ENCODE results near the gene JMJD6.
A peak's percentile ranks its signal among the peaks of the same experiment; 100 is the strongest.
"Not testable (repeated sequence)": the region's sequence is repeated elsewhere in the genome, so short reads cannot be mapped to it uniquely, and the experiment has no call there.

Gene JMJD6
- total RNA-seq: 120 reads per million, percentile 86 among the genes with 10 or more reads in this experiment

DNA sequence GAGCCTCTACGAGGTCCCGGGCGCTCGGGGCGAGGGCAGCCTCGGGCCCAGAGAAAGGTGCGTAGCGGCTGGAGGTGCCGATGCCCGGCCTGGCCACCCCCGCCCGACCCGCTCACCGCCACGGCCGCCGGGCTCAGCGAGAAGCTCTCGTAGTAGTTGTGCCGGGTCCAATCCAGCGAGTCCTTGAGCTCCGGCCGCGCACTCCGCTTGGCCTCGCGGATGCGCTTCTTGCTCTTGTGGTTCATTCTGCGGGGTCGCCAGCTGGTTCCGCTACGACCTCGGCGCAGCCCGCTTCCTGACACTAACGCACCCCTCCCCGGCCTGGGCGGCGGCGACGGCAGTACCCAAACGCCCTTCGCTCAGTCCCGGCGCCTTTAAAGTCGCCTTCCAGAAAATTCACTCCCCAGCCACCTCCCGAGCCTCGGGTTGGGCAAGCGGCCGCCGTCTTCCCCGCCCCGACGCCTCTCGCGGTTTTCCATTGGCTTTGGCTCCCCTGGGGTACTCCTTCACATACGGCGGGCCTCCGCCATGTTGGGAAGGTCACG, at the start of gene JMJD6:
TSS of gene JMJD6 (minus strand) at position 376 of the 545 bp plus-strand sequence. CDS start at position 245, 131 bp downstream.
- no peak for DNase-seq

DNA sequence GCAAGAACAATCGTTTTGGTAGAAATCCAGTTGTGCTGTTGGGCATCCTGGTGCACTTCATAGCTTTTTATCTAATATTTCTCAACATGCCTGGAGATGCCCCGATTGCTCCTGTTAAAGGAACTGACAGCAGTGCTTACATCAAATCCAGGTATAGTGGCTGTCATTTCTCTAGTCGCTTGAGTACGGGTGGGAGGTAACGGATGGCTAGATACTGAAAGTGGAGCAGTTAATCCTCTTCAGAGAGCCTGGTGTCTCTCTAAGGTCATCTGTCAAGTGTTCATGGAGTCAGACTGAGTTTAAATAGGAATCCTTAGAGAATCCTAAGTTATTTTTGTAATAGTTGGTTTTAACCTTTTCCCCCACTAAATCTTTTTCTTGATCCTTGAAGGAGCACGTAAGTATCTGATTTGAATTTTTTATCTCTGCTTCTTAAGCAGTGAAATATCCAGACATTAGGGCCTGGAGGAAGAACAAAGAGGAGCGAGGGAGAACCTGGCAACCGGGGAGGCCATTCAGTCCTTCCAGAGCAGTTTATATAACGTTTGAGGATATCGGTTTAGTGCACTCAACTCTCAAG, 48.7 kb upstream of the JMJD6 start:
- DNase-seq: no peak

DNA sequence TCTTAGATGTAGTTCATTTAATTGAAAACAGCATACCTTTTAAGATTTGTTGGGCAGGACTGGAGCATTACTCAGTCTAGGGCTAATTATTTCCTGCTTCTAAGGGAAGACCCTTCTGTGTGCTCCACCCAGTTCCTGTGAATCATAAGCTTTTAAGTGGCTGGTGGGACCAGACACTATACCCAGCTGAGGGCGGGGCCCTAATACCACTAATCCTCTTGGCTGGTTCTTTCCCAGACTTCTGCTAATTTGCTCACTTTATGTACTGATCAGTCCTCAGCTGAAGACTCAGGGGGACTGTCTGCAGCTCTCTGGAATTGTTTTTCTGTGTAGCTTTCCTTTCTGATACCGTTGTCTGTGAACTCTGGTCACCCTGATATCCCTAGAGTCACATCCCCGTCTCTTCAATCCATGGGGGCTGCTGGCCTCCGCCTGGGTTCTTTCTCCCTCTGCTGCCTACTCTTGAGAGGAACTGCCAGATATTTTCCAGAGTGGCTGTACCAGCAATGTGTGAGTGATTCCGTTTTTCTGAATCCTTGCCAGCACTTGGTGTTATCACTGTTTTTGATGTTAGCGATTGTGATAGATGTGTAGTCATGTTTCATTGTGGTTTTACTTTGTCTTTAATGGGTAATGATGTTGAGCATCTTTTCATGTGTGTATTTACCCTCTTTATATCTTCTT, 46.6 kb upstream of the JMJD6 start:
- peak; percentile 67 for DNase-seq

DNA sequence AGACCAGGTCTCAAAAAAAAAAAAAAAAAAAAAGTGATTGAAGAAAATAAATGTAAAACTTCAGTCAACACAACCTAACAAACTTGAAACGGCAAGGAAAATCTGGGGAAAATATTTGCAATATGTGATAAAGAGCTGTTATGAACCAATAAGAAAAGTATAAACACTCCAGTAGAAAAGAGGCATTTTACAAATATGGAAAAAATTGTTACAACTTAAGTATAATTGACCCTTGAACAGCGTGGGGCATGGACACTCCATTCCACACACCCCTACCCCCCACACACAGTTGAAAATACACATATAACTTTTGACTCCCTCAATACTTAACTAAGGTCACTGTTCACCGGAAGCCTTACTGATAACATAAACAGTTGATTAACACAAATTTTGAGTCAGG, 32.2 kb upstream of the JMJD6 start:
- no peak for DNase-seq

DNA sequence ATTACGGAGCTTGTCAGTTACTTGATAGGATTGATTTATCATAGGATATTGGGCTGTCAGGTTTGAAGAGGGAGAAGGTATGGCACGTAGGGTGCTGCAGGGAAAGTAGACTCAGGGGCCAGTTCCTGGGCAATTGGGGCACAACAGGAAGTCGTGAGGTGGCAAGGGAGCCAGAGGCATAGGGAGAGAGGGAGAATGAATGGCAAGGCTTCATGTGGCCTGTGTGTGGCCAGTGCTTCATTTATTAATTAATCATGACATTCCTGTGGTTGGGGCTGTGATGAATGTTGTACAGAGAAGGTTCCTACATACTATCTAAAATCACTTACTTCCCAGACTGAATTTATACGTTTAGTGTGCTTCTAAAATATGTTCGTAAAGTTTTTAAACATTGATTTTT, 30.9 kb upstream of the JMJD6 start:
- no peak for DNase-seq

DNA sequence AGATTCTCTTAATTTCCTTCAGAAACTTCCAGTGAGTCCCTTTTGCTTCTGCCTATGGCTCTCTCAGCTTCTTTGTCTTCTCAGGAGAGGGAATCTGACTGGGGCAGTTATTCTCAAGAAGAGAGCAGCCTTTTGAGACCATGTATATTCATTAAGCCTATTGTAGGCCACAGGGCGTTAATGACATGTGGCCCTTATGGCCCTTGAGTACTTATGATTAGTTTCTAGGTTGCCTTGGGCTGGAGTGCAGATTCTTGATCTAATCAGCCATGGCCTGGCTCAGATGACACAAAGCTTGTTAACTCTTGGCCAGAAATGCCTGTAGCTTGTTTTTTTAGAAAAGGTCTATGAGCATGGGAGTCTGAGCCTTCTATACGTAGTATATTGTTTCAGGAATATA, 28.9 kb upstream of the JMJD6 start:
- DNase-seq: no peak

DNA sequence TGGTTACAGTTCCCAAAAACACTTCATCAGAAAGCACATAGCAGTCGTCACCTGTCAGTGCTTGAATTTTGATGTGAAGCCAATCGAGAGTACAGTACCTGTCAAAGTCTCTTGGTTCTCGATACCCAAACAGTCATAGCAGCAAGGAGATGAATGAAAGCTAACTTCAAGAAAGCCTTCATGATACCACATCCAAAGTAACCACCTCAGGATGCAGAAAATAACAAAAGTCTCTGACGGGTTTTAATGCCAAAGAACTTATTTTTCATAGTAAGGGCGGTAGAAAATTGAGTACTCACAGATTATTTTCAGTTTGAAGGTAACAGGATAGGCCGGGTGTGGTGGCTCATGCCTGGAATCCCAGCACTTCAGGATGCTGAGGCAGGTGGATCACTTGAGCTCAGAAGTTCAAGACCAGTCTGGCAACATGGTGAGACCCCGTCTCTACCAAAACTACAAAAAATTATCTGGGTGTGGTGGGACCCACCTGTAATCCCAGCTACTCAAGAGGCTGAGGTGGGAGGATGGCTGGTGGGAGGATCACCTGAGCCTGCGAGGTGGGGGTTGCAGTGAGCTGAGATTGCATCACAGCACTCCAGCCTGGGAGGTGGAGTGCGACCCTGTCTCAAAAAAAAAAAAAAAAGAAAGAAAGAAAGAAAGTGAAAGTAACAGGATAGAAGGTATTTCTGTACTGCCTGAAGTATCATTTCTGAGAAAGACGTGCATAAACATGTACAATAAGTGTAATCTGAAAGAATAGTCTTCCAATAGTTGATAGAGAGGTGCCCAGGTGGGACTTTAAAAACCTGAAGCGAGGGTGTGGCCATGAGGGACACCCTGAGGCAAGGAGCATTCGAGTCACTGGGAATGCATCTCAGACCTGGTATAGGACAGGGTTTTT, 26.9 kb upstream of the JMJD6 start:
- peak; percentile 28 for DNase-seq

DNA sequence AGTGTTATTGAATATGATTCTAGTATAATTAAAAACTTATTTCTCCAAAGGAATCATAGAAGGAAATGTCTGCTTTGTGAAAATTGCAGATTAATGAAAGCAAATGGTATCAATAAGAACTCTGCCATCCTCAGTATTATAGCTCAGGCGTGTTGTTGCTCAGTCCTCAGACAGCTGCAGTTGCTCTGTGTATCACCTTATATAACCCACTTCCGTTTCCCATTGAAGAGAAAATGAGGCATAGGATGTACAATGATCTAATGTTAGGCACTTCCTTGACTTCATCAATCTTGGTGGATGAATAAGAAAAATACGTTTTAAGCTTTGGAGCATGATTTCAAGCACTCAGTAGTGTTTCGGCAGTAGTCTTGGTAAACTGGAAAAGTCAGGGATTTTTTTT, 25.6 kb upstream of the JMJD6 start:
- peak; percentile 29 for DNase-seq

DNA sequence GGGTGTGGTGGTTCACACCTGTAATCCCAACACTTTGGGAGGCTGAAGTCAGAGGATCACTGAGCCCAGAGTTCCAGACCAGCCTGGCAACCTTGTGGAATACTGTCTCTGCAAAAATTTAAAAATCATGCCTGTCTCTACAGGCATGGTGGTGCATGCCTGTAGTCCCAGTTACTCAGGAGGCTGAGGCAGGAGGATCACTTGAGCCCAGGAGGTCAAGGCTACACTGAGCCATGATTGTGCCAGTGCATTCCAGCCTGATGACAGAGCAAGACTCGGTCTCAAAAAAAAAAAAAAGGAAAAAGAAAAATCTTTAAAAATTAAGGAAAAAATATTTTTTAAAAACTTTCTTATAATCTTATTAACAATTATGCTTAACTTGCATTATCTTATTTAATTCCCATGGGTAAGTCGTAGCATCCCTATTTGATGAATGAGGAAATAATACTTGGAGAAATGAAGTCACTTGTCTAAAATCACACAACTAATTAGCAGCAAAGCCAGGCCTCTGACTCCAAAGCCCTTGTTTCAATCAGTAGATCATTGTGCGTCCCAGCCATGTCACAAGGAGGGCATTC, 25.1 kb upstream of the JMJD6 start:
- DNase-seq: no peak

DNA sequence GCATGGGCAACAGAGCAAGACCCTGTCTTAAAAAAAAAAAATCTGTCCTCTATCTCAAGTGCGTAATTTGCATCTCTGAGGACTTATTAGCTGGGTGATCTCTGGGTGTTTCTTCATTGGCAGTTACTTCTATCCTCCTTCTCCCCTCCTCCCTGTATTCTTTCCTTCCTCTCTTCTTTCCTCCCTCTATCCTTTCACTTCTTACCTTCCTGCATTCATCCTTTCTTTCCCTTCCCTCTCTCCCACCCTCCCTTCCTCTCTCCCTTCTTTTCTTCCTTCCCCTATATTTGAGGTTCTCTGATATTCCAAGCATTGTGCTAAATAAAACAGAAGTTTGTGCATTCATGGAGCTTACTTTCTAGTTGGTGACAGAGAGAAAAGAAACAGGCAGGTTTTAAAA, 22.3 kb upstream of the JMJD6 start:
- no peak for DNase-seq

DNA sequence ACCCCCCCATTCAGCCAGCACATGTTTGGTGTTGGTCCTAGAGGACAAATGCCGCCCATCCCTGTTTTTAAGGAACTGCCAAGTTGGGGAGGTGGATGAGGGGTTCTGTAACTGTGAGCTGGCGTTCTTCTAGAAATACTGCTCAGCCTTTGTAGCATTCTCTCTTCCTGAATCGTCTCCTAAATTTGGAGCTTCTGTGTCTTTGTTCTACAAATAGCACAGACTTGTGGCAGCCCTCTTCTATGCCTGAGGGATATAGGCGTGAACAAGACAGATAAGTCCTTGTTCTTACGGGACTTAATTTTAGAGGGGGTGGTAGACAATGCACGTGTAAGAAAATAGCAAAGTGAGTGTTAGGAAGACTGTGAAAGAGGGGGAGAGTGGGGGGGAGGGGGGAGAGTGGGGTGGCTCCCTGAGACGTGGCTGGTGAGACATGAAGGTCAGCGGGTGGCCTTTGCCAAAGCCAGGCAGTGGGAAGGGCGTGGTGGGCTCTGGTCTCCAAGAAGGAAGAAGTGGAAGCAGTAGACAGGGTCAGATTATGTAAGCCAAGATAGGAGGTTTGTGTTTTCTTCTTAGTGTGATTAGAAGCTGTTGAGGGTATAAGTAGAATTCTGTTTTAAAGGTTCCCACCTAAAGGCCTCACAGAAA, 21.4 kb upstream of the JMJD6 start:
- DNase-seq: no peak

DNA sequence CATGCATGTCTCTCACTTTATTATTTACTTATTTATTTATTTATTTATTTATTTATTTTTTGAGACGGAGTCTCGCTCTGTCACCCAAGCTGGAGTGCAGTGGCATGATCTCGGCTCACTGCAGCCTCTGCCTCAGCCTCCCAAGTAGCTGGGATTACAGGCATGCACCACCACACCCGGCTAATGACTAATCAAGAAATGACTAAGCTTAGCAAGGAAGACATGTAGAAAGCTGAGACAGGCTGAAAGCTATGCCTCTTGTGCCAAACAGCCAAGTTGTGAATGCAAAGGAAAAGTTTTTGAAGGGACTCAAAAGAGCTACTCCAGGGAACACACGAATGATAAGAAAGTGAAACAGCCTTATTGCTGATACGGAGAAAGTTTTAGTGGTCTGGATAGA, 19.4 kb upstream of the JMJD6 start:
- DNase-seq: not testable (repeated sequence)

DNA sequence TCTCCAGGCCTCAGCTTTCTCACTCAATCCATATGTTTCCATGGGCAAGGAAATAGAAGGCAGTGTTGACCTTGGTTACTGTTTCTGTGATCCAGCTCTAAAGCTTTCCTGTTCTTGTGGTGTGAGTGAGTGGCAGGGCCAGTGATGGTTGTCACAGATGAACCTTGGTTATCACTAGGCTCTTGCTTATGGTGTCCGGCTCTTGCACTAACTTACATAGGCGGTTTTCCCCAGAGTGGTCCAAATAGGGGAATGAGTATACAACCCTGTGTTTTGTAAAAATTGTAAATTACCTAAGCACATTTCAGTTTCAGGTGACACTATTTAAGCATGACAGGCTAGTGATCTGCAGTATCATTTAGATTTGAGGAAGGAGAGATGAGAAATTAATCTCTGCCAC, 18.3 kb upstream of the JMJD6 start:
- DNase-seq: no peak

DNA sequence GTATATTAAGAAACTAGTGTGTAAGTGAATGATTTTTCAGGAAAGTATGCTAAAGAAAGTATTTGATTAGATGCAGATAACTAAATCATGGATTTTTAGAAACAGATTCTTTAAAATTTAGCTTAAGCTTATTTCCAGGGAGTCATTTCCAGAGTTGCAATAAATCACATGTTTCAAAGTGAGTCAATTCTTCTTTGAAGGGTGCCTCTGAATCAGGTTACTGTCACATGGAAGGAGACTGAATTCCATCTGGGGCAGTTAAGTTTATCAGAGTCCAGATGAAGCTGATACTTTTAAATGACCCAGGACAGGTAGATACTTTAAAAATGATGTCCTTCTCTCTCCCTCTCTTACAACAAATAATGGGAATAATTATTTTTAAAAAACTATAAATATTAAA, 16.6 kb upstream of the JMJD6 start:
- DNase-seq: no peak

DNA sequence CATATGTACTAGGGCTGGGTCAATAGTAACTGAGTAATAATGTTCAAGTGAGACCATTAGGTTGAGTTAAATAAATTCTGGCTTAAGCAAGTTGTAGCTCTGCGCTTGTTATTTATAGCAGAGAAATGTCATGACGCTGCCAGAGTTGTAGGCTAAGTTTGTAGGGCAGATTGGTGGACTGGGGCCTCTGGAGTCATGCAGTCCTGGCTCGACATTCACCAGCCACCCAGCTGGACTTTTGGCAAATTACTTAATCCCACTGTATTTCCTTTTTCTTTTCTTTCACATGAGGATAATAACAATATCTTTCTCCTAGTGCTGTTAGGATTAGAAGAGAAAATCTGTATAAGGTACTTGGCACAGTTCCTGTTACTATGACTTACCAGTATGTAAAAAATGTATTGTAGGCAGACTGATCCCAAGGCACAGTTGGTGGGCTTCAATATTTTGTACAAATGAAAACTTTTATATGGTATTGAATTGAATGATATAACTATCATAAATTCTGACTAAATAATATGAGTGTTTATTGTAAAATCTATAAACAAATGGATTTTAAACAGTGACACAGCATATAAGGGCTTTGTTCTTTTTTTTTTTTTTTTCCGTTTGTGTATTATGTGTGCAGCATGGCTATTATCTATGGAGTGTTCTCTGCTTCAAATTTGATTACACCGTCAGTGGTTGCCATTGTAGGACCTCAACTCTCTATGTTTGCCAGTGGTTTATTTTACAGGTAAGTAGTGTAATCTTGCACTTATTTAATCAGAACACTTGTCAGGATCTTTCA, 14.1 kb upstream of the JMJD6 start:
- no peak for DNase-seq

DNA sequence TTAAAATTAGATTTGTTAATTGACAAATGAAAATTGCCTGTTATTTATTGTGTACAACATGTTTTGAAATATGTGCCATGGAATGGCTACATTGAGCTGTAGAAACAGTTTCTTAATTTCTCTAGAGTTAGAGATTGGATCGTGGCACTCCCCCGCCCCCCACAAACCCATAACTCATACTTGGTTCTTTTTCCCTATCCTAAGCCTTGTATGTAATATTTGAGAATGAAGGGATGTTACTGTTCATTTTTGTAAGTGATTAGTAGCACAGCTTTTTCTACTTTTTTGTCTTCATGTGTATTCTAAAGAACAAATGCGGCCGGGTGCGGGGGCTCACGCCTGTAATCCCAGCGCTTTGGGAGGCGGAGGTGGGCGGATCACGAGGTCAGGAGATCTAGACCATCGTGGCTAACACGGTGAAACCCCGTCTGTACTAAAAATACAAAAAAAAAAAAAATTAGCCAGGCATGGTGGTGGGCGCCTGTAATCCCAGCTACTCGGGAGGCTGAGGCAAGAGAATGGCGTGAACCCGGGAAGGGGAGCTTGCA, 13.2 kb upstream of the JMJD6 start:
- DNase-seq: not testable (repeated sequence)

DNA sequence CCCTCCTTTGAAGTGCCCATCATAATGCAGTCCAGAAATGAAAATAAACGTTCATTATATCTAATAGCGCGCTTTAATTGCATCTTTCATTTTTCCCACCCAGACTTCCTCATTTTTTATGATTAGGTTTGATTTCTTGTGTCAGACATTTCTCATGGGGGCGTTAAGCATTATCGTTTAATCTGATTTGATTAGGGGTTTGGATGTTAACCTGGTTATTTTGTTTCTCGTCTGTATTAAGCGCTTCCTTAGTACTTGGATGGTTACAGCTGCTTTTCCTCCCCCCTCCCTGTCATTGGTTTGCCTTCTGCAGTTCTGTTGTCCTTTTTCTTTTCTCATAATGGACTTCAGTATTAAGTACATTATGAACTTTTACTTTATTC, 12.1 kb upstream of the JMJD6 start:
- no peak for DNase-seq

DNA sequence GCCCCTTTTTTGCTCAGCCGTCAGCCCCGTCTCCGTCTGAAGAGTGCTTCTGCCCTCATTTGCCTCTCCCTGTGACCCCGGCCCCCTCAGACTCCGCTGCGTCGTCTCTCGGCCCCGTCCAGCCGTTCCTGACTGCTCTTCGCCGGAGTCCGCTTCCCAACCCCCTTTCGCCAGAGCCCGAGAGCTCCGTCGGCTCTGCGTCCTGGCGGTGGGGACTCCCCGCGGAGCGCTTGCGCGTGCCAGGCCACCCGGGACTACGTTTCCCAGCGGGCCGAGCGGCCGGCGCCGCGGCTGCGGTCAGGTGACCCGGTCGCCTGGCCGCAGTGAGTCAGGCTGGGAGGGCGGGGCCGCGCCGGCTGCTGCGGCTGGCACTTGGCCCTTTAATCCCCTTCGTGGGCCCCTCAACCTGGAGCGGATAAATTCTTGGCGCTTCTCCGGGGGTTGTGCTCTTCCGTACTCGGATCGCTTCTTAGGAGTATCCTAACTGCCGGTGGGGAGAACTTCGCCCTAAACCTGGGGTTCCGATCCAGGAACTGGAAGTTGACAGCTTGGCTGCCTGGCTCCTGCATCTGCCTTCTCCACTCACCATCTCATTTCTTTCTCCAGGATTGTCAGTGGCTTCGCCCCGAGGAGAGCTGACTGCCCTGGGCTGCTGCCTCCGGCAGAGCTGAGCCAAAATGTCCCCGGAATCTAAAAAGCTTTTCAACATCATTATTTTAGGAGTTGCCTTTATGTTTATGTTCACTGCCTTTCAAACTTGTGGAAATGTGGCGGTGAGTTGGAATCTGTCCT, 11.5 kb upstream of the JMJD6 start, which contains the start of gene MFSD11:
TSS of gene MFSD11 (plus strand) at position 444 of the 792 bp plus-strand sequence. CDS start at position 678, 234 bp downstream.
- peak; percentile 86 for DNase-seq

DNA sequence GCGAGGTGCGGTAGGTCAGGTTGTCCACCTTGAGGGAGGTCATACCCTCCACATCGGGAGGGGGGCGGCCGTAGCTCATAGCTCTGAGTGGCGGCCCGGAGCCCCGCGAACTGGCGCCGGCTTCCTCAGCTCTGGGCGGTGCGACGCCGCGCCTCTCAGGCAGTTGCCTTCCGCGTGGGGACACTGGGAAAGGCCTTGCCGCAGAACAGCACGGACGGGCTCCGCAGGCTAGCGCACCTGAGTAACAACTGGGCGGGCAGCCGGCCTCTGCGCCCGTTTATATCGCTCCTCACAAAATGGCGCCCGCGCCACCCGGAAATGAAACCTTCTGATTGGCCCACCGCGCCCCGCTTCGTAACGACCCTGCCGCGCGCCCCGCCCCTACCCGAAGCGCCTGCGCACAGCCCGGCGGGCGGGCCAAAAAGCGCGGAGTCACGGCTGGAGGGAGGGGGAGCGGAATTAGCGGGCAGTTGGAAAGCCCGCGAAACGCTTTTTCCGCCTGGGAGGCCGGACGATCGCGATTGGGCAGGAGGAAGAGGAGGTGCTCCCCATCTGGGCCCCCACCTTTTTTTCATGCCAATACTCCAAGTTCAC, 10.8 kb upstream of the JMJD6 start, which contains the start of gene SRSF2:
TSS of gene SRSF2 (minus strand) at position 250 of the 594 bp plus-strand sequence. CDS start at position 79, 171 bp downstream.
- peak; percentile 97 for DNase-seq
